ENCODE measurements around the gene OR4F3.
"Not testable (repeated sequence)": the region's sequence is repeated elsewhere in the genome, so short reads cannot be mapped to it uniquely, and the experiment has no call there.

OR4F3 gene

GRCh38 chr5:181366968-181367367, at the start of gene OR4F3:
Gene OR4F3, plus strand, starts transcription at chr5:181367268.
- DNase-seq (ENCODE audit: low read depth); H3K4me3 ChIP-seq (ENCODE audit: low read length): not testable (repeated sequence)
